Suprapubic skin (tissue), 4 donors: ENCODE results near the gene SYNGR2.

Experiments used
- POLR2A ChIP-seq, 2 donors: fragments of 450-650 bp; IDR thresholded peaks; one replicate each; pipeline ENCODE4 v1.6.1; 2017; ENCODE audit warnings: antibody characterized with exemption in 2 of 2, mild to moderate bottlenecking in 2 of 2, moderate library complexity in 2 of 2
- POLR2AphosphoS5 ChIP-seq, 3 donors: sonication (generic); formaldehyde crosslinking; IDR thresholded peaks; one replicate each; pipeline ENCODE4 v1.6.1; 2017; ENCODE audit warnings: antibody characterized with exemption in 3 of 3
- TF ChIP-seq, protein P1 (sequence below), 2 donors: fragments of 200-600 bp in 1 of 2; fragments of 450-650 bp in 1 of 2; sonication (generic) in 1 of 2; IDR thresholded peaks; one replicate each; pipeline ENCODE4 v1.5.1; 2016 to 2019; ENCODE audit warnings: antibody characterized with exemption in 2 of 2, mild to moderate bottlenecking in 1 of 2, moderate library complexity in 1 of 2

DNA sequence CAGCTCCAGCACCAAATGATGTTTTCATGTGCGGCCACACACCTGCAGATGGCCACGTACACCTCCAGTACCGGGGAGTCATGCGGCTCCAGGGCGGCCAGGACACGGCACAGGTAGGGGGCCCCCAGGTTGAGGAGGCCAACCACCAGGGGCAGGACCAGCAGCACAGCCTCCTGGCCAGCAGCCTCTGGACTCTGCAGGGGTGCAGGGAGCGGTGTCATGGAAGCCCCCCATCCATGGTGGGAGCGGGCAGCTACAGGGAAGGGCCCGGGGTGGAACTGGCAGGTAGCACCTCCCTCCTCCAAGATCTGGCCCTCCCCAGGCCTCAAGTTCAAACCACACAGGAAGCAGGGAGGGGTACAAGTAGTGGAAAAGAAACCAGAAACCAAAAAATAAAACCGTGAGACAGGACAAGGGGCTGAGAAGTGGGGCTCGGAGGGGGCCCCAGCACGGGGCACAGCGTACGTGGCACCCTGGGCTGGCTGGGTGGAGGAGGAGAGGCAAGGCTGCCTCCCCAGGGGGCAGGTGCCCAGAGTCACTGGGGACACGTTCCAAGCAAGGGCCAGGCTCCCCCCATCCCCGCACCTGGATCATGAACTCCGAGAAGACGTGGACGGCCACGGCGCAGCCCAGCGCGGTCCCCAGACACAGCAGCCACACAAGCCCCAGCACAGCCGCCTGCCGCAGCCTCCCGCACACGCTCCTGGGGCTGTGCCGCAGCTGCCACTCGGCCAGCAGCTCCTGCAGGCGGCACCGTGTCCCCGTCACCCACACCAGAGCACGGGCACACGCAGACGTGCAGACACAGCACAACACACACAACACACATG is 47.2 kb upstream of the SYNGR2 start:
- TF ChIP-seq, protein P1, sequence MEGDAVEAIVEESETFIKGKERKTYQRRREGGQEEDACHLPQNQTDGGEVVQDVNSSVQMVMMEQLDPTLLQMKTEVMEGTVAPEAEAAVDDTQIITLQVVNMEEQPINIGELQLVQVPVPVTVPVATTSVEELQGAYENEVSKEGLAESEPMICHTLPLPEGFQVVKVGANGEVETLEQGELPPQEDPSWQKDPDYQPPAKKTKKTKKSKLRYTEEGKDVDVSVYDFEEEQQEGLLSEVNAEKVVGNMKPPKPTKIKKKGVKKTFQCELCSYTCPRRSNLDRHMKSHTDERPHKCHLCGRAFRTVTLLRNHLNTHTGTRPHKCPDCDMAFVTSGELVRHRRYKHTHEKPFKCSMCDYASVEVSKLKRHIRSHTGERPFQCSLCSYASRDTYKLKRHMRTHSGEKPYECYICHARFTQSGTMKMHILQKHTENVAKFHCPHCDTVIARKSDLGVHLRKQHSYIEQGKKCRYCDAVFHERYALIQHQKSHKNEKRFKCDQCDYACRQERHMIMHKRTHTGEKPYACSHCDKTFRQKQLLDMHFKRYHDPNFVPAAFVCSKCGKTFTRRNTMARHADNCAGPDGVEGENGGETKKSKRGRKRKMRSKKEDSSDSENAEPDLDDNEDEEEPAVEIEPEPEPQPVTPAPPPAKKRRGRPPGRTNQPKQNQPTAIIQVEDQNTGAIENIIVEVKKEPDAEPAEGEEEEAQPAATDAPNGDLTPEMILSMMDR (IDR thresholded peaks at IDR 0.05), result no peak
- no peak for TF ChIP-seq POLR2A (IDR thresholded peaks at IDR 0.05)
- TF ChIP-seq POLR2AphosphoS5 (IDR thresholded peaks at IDR 0.05), result no peak
